GM12878 (cell line): Measurements from ENCODE around the gene MAGI3. TPM values are rescaled to one million over a fixed set of nuclear protein-coding genes. Genes with fewer than 3 reads are reported as not detected.

Experiments used
- ATAC-seq: fragments of 200-7000 bp; cut with Tn5 transposase; 3 replicates; pipeline ENCODE4 v1.9.1; 2020; ENCODE audit warnings: mild to moderate bottlenecking, moderate library complexity
- BruUV-seq: library from RNA; stranded (reverse); fragments of 400-500 nt; replicated peaks from 2 replicates; lab custom pipeline; 2021; lab: Mats Ljungman, UMichigan
- CTCF ChIA-PET: fragments of 300-600 bp; sonication (Branson Sonifier 250); formaldehyde crosslinking; extraction: SDS; loops from one replicate; lab custom pipeline; 2021; ENCODE audit warnings: inconsistent platforms; lab: Yijun Ruan, JAX
- POLR2A ChIA-PET: fragments of 350-600 bp; formaldehyde crosslinking; extraction: SDS; loops from one replicate; lab custom pipeline; 2021; ENCODE audit warnings: inconsistent platforms; lab: Charles Lee
- RAD21 ChIA-PET: fragments of 300-600 bp; sonication (Branson Sonifier 250); formaldehyde crosslinking; loops from one replicate; lab custom pipeline; 2023; ENCODE audit warnings: antibody characterized with exemption; ENCODE audit not compliant: unreplicated experiment; lab: Charles Lee
- SMC1A ChIA-PET: fragments of 300-600 bp; sonication (Branson Sonifier 250); formaldehyde crosslinking; loops from one replicate; lab custom pipeline; 2023; ENCODE audit not compliant: unreplicated experiment, uncharacterized antibody; lab: Charles Lee
- DNase-seq: peaks from one replicate; pipeline ENCODE4 v3.0.0-alpha.2; 2011; ENCODE audit warnings: low read depth, low spot score
- FAIRE-seq: peaks from 3 replicates; lab custom pipeline; 2011; peaks lifted over from hg19 to GRCh38; lab: Jason Lieb, UNC
- H2AFZ ChIP-seq: 2 replicates; pipeline ENCODE4 v1.6.0; 2011; ENCODE audit warnings: low read depth, low read length, control low read depth; ENCODE audit not compliant: control insufficient read depth
- H3K27ac ChIP-seq: 2 replicates; pipeline ENCODE4 v1.5.1; 2011; ENCODE audit warnings: control low read depth; ENCODE audit not compliant: control insufficient read depth, insufficient read depth
- H3K27me3 ChIP-seq, 2 experiments: replicated peaks in 1 of 2; 2 replicates each; pipeline versions ENCODE4 v1.6.0 to v1.6.1; 2011; ENCODE audit warnings: low read length in 1 of 2; ENCODE audit not compliant: control insufficient read depth in 2 of 2, insufficient read depth in 2 of 2
- H3K36me3 ChIP-seq, 2 experiments: 2 replicates each; pipeline ENCODE4 v1.5.1; 2011; ENCODE audit warnings: low read length in 1 of 2; ENCODE audit not compliant: control insufficient read depth in 2 of 2, insufficient read depth in 2 of 2
- H3K4me1 ChIP-seq: 2 replicates; pipeline ENCODE4 v1.6.1; 2011; ENCODE audit warnings: mild to moderate bottlenecking, low read length, moderate library complexity, mixed read lengths; ENCODE audit not compliant: control insufficient read depth, insufficient read depth
- H3K4me2 ChIP-seq: 2 replicates; pipeline ENCODE4 v1.6.0; 2011; ENCODE audit warnings: control low read depth; ENCODE audit not compliant: control insufficient read depth, insufficient read depth
- H3K4me3 ChIP-seq: fragments of 200-600 bp; sonication (generic); 2 replicates; pipeline ENCODE4 v1.5.1; 2016
- H3K79me2 ChIP-seq: 2 replicates; pipeline ENCODE4 v1.6.0; 2011; ENCODE audit warnings: low read length; ENCODE audit not compliant: control insufficient read depth, insufficient read depth
- H3K9ac ChIP-seq: 2 replicates; pipeline ENCODE4 v1.8.0; 2011; ENCODE audit warnings: low read length, control low read depth, mixed read lengths; ENCODE audit not compliant: control insufficient read depth, insufficient read depth
- H3K9me3 ChIP-seq: replicated peaks from 3 replicates; pipeline ENCODE4 v1.5.1; 2011; ENCODE audit warnings: mild to moderate bottlenecking, low read length; ENCODE audit not compliant: control insufficient read depth, insufficient read depth
- H4K20me1 ChIP-seq: 2 replicates; pipeline ENCODE4 v1.6.0; 2011; ENCODE audit not compliant: control insufficient read depth, insufficient read depth
- BRCA1 ChIP-seq: IDR thresholded peaks from 2 replicates; pipeline ENCODE4 v1.6.1; 2011; ENCODE audit warnings: low read depth, low read length, improper control_type of control experiment
- GATAD2B ChIP-seq: fragments of 450-650 bp; conservative IDR thresholded peaks from 2 replicates; pipeline ENCODE4 v1.6.1; 2017; ENCODE audit warnings: low read depth, mild to moderate bottlenecking, moderate library complexity
- JUND ChIP-seq: IDR thresholded peaks from 2 replicates; pipeline ENCODE4 v1.6.1; 2012; ENCODE audit warnings: low read depth, mild to moderate bottlenecking, low read length, improper control_type of control experiment, moderate library complexity
- NFXL1 ChIP-seq: fragments of 450-650 bp; IDR thresholded peaks from 2 replicates; pipeline ENCODE4 v1.6.1; 2017; ENCODE audit warnings: antibody characterized with exemption, mild to moderate bottlenecking, borderline replicate concordance
- RELB ChIP-seq: fragments of 450-650 bp; IDR thresholded peaks from 2 replicates; pipeline ENCODE4 v1.6.1; 2017; ENCODE audit warnings: low read depth, mild to moderate bottlenecking, moderate library complexity
- SUZ12 ChIP-seq: fragments of 200-600 bp; sonication (generic); IDR thresholded peaks from one replicate; pipeline ENCODE4 v1.6.1; 2018; ENCODE audit warnings: antibody characterized with exemption, mild to moderate bottlenecking; ENCODE audit not compliant: unreplicated experiment
- WGBS: methylation state at CpG from one replicate; pipeline ENCODE4 v1.1.6; 2016; ENCODE audit warnings: low lambda C conversion rate; ENCODE audit not compliant: insufficient replicate concordance, insufficient coverage; ENCODE audit errors: missing lambda C conversion rate; 5-methylcytosine and 5-hydroxymethylcytosine counted together
- in situ Hi-C: fragments of 300-500 bp; cut with MboI; formaldehyde crosslinking; loops from 9 replicates; pipeline ENCODE4 v1.14.3; 2018; ENCODE audit warnings: mixed read lengths
- intact Hi-C: fragments of 100-400 bp; cut with micrococcal nuclease; formaldehyde crosslinking; loops from one replicate; pipeline ENCODE4 v1.14.2; 2022; ENCODE audit not compliant: unreplicated experiment
- polyA plus RNA-seq, 11 experiments: library from polyadenylated mRNA; depleted of rRNA in 4 of 11; unstranded in 6 of 11; stranded (reverse) in 5 of 11; fragments of >200 nt; fragmentation: Nextera tagmentation in 4 of 11; fragmentation: Illumina TruSeq in 1 of 11; extraction: Ambion mirVana in 4 of 11; extraction: Trizol in 1 of 11; gene quantifications; 1 replicate in 1 of 11; 2 replicates in 10 of 11; pipeline versions ENCODE4 v1.2.1 to v1.2.3, GENCODE V29; 2011 to 2016; ENCODE audit warnings: inconsistent platforms in 2 of 11, missing spikeins in 2 of 11, low read depth in 1 of 11
- total RNA-seq, 4 experiments: library from RNA; depleted of rRNA in 3 of 4; stranded (reverse); fragments of >200 nt in 3 of 4; fragmentation: Illumina TruSeq in 1 of 4; extraction: Trizol in 1 of 4; gene quantifications; 2 replicates each; pipeline versions ENCODE4 v1.2.1 to v1.2.3, GENCODE V29; 2013 to 2021
- TF ChIP-seq, protein P1 (sequence below): fragments of 450-650 bp; formaldehyde crosslinking; IDR thresholded peaks from 2 replicates; pipeline ENCODE4 v1.4.0; 2022; ENCODE audit warnings: mild to moderate bottlenecking, moderate library complexity

The MAGI3 gene
- total and polyA plus RNA-seq, 10 of the 15 experiments (the other 5 are each of a cell fraction or from before 2014, with no cell fraction given) = 0.17 to 0.65 (median 0.32) TPM

- no peaks in the 10 kb centered on the region for H4K20me1 ChIP-seq
- TF ChIP-seq, protein P1, sequence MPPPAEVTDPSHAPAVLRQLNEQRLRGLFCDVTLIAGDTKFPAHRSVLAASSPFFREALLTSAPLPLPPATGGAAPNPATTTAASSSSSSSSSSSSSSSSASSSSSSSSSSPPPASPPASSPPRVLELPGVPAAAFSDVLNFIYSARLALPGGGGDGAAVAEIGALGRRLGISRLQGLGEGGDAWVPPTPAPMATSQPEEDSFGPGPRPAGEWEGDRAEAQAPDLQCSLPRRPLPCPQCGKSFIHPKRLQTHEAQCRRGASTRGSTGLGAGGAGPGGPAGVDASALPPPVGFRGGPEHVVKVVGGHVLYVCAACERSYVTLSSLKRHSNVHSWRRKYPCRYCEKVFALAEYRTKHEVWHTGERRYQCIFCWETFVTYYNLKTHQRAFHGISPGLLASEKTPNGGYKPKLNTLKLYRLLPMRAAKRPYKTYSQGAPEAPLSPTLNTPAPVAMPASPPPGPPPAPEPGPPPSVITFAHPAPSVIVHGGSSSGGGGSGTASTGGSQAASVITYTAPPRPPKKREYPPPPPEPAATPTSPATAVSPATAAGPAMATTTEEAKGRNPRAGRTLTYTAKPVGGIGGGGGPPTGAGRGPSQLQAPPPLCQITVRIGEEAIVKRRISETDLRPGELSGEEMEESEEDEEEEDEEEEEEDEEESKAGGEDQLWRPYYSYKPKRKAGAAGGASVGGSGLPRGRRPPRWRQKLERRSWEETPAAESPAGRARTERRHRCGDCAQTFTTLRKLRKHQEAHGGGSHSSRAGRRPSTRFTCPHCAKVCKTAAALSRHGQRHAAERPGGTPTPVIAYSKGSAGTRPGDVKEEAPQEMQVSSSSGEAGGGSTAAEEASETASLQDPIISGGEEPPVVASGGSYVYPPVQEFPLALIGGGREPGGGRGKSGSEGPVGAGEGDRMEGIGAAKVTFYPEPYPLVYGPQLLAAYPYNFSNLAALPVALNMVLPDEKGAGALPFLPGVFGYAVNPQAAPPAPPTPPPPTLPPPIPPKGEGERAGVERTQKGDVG (CRISPR knock-in tag) = no peak
- TF ChIP-seq RELB = no peak
- no peak for TF ChIP-seq NFXL1
- TF ChIP-seq JUND = no peak
- no peak for TF ChIP-seq BRCA1
- no peak for TF ChIP-seq GATAD2B
- TF ChIP-seq SUZ12 = no peak
- ChIA-PET CTCF (no interaction called here), SMC1A (interaction anchor here (0.6 to 3.4 kb wide), 3 partner anchors 11 to 475 kb away, joined by 3 to 13 read pairs (median 3); no protein-coding TSS in a partner anchor), RAD21 (no interaction called here), POLR2A (no interaction called here)
- no peak overlapping the region for H3K4me2 ChIP-seq
- H3K4me1 ChIP-seq = no peaks in the 10 kb centered on the region
- no peak overlapping the region for H3K27ac ChIP-seq
- FAIRE-seq (no peak), ATAC-seq (no peak), DNase-seq (no peak)
- in situ Hi-C loops = no loop called here
- H3K79me2 ChIP-seq = no peaks in the 10 kb centered on the region
- no TSS peak for BruUV-seq
- 48% methylated on average over 4 of the region's 4 CpGs for WGBS
- H3K9ac ChIP-seq = no peak overlapping the region
- H2AFZ ChIP-seq = no peak overlapping the region
- no peaks in the 10 kb centered on the region for H3K36me3 ChIP-seq
- no peak overlapping the region for H3K4me3 ChIP-seq
- H3K9me3 ChIP-seq = no peaks in the 10 kb centered on the region
- H3K27me3 ChIP-seq = no peaks in the 10 kb centered on the region
- intact Hi-C loops = no loop called here
Observed at GRCh38 chr1:113616156-113616555, 225.8 kb downstream of the MAGI3 start.
